ENCODE results near the gene DNAH6. TPM values are rescaled to one million over a fixed set of nuclear protein-coding genes. Genes with fewer than 3 reads are reported as not detected.

DNAH6 gene
- total RNA-seq, 1 donor from 2014 or later: 1.1 TPM

- ATAC-seq: no peak
- no peak for TF ChIP-seq CTCF (IDR thresholded peaks at IDR 0.05)
These were observed 133.3 kb downstream of the DNAH6 start for GRCh38 chr2:84649487-84650142.

GRCh38 chr2:84652431-84652830 is 136.1 kb downstream of the DNAH6 start:
- intact Hi-C loops (cut with DNase I): no loop called here
- Histone ChIP-seq H3K4me3 (no peak overlapping the region), H3K27ac (no peak overlapping the region), H3K36me3 (no peaks in the 10 kb centered on the region), H3K27me3 (no peaks in the 10 kb centered on the region), H3K4me1 (no peaks in the 10 kb centered on the region), H3K9me3 (no peaks in the 10 kb centered on the region)
- ATAC-seq (no peak), DNase-seq (no peak)
- TF ChIP-seq CTCF (IDR thresholded peaks at IDR 0.05): no peak

More at GRCh38 chr2:84649487-84650142, 133.3 kb downstream of the DNAH6 start:
- DNase-seq: no peak
- Histone ChIP-seq H3K9me3 (no peaks in the 10 kb centered on the region), H3K4me3 (no peak overlapping the region), H3K27ac (no peak overlapping the region), H3K36me3 (no peaks in the 10 kb centered on the region), H3K27me3 (no peaks in the 10 kb centered on the region), H3K4me1 (no peaks in the 10 kb centered on the region)
- intact Hi-C loops (cut with DNase I): no loop called here

GRCh38 chr2:84653302-84653701 is 137.0 kb downstream of the DNAH6 start:
- no peak overlapping the region for H3K27ac ChIP-seq
- no peaks in the 10 kb centered on the region for H3K4me1 ChIP-seq
- no peak overlapping the region for H3K4me3 ChIP-seq
- no peak for TF ChIP-seq CTCF (IDR thresholded peaks at IDR 0.05)
- H3K9me3 ChIP-seq: no peaks in the 10 kb centered on the region
- no peaks in the 10 kb centered on the region for H3K36me3 ChIP-seq
- ATAC-seq (no peak), DNase-seq (no peak)
- no peaks in the 10 kb centered on the region for H3K27me3 ChIP-seq
- intact Hi-C loops (cut with DNase I): no loop called here

GRCh38 chr2:84654414-84654813 is 138.1 kb downstream of the DNAH6 start:
- Histone ChIP-seq H3K4me3 (no peak overlapping the region), H3K27ac (no peak overlapping the region), H3K9me3 (no peaks in the 10 kb centered on the region), H3K4me1 (no peaks in the 10 kb centered on the region), H3K36me3 (no peaks in the 10 kb centered on the region), H3K27me3 (no peaks in the 10 kb centered on the region)
- TF ChIP-seq CTCF (IDR thresholded peaks at IDR 0.05): no peak
- ATAC-seq (no peak), DNase-seq (no peak)
- intact Hi-C loops (cut with DNase I): no loop called here

GRCh38 chr2:84669122-84669521 is 152.8 kb downstream of the DNAH6 start:
- Histone ChIP-seq H3K4me3 (no peak overlapping the region), H3K27me3 (no peaks in the 10 kb centered on the region), H3K27ac (no peak overlapping the region), H3K9me3 (no peaks in the 10 kb centered on the region), H3K36me3 (no peaks in the 10 kb centered on the region), H3K4me1 (no peaks in the 10 kb centered on the region)
- DNase-seq: no peak
- intact Hi-C loops (cut with DNase I): no loop called here
- ATAC-seq: no peak
- TF ChIP-seq CTCF (IDR thresholded peaks at IDR 0.05): no peak

GRCh38 chr2:84674099-84674498 is 157.8 kb downstream of the DNAH6 start:
- Histone ChIP-seq H3K36me3 (no peaks in the 10 kb centered on the region), H3K27ac (no peak overlapping the region), H3K27me3 (no peaks in the 10 kb centered on the region), H3K4me3 (no peak overlapping the region), H3K4me1 (no peaks in the 10 kb centered on the region), H3K9me3 (no peaks in the 10 kb centered on the region)
- ATAC-seq: no peak
- no peak for DNase-seq
- intact Hi-C loops (cut with DNase I): no loop called here
- TF ChIP-seq CTCF (IDR thresholded peaks at IDR 0.05): no peak
